Calu3 (cell line): Measurements from ENCODE around the gene PLAC1. TPM values are rescaled to one million over a fixed set of nuclear protein-coding genes. Genes with fewer than 3 reads are reported as not detected.
A peak's percentile ranks its signal among the peaks of the same experiment; 100 is the strongest.

Experiments
- BruUV-seq: library from RNA; stranded (reverse); fragments of 400-500 nt; replicated peaks from 2 replicates; lab custom pipeline; 2021; lab: Mats Ljungman, UMichigan
- CTCF ChIA-PET: fragments of 300-600 bp; sonication (Branson Sonifier 250); formaldehyde crosslinking; loops from one replicate; lab custom pipeline; 2022; ENCODE audit warnings: antibody characterized with exemption; lab: Charles Lee
- DNase-seq: peaks from one replicate; pipeline ENCODE4 v3.0.0; 2022
- H3K27ac Mint-ChIP-seq: one replicate; pipeline ENCODE4 v1.8.0; 2022; ENCODE audit warnings: mixed read lengths; ENCODE audit not compliant: unreplicated experiment
- H3K27me3 Mint-ChIP-seq: one replicate; pipeline ENCODE4 v1.8.0; 2022; ENCODE audit warnings: mixed read lengths; ENCODE audit not compliant: unreplicated experiment
- H3K36me3 Mint-ChIP-seq: one replicate; pipeline ENCODE4 v1.8.0; 2022; ENCODE audit warnings: mild to moderate bottlenecking, moderate library complexity, mixed read lengths; ENCODE audit not compliant: insufficient read depth, unreplicated experiment
- H3K4me1 Mint-ChIP-seq: one replicate; pipeline ENCODE4 v1.8.0; 2022; ENCODE audit warnings: mild to moderate bottlenecking, low read depth, mixed read lengths; ENCODE audit not compliant: unreplicated experiment
- H3K4me3 Mint-ChIP-seq: one replicate; pipeline ENCODE4 v1.8.0; 2022; ENCODE audit warnings: mild to moderate bottlenecking, low read depth, moderate library complexity, mixed read lengths; ENCODE audit not compliant: unreplicated experiment
- H3K9me3 Mint-ChIP-seq: one replicate; pipeline ENCODE4 v1.8.0; 2022; ENCODE audit warnings: low read depth, mixed read lengths; ENCODE audit not compliant: unreplicated experiment
- CTCF ChIP-seq: fragments of 200-600 bp; IDR thresholded peaks from one replicate; pipeline ENCODE4 v1.8.0; 2022; ENCODE audit warnings: antibody characterized with exemption; ENCODE audit not compliant: unreplicated experiment
- intact Hi-C: fragments of 100-400 bp; cut with micrococcal nuclease; formaldehyde crosslinking; loops from one replicate; pipeline ENCODE4 v1.10.0; 2022; ENCODE audit not compliant: unreplicated experiment
- total RNA-seq: library from RNA; stranded (reverse); gene quantifications from 2 replicates; pipeline ENCODE4 v1.2.3, GENCODE V29; 2022

The PLAC1 gene
- total RNA-seq, 1 experiment from 2014 or later, result not detected

- CTCF ChIA-PET, result no interaction called here
- no peak for TF ChIP-seq CTCF
- H3K27me3 Mint-ChIP-seq, result no peaks in the 10 kb centered on the region
- no peak for DNase-seq
- intact Hi-C loops, result no loop called here
- peaks cover 19% of the 10 kb centered on the region for H3K4me1 Mint-ChIP-seq
- H3K4me3 Mint-ChIP-seq, result no peak overlapping the region
- BruUV-seq, result no TSS peak
- H3K9me3 Mint-ChIP-seq, result no peaks in the 10 kb centered on the region
- no peak overlapping the region for H3K27ac Mint-ChIP-seq
- H3K36me3 Mint-ChIP-seq, result peaks cover 34% of the 10 kb centered on the region
Measured at GRCh38 chrX:134547047-134547679, 111.1 kb downstream of the PLAC1 start.

GRCh38 chrX:134546187-134546586 is 112.1 kb downstream of the PLAC1 start:
- no peak overlapping the region for H3K27ac Mint-ChIP-seq
- peaks cover 34% of the 10 kb centered on the region for H3K36me3 Mint-ChIP-seq
- peaks cover 12% of the 10 kb centered on the region for H3K4me1 Mint-ChIP-seq
- H3K4me3 Mint-ChIP-seq, result no peak overlapping the region
- H3K9me3 Mint-ChIP-seq, result no peaks in the 10 kb centered on the region
- no peak for DNase-seq
- intact Hi-C loops, result no loop called here
- H3K27me3 Mint-ChIP-seq, result no peaks in the 10 kb centered on the region
- TF ChIP-seq CTCF, result no peak
- CTCF ChIA-PET, result no interaction called here
- BruUV-seq, result no TSS peak

GRCh38 chrX:134545510-134545909 is 112.8 kb downstream of the PLAC1 start:
- intact Hi-C loops, result no loop called here
- Mint-ChIP-seq H3K36me3 (peaks cover 32% of the 10 kb centered on the region), H3K4me3 (no peak overlapping the region), H3K27ac (no peak overlapping the region), H3K27me3 (no peaks in the 10 kb centered on the region), H3K9me3 (no peaks in the 10 kb centered on the region), H3K4me1 (peaks cover 9% of the 10 kb centered on the region)
- DNase-seq, result no peak
- no TSS peak for BruUV-seq
- CTCF ChIA-PET, result interaction anchor here (1.2 kb wide), 1 partner anchor 112 kb away, joined by 3 read pairs; the partner anchor contains the start of gene PLAC1
- TF ChIP-seq CTCF, result no peak

- H3K4me3 Mint-ChIP-seq, result peak overlapping the region; percentile 70
- peak overlapping the region; percentile 36 for H3K27ac Mint-ChIP-seq
- peaks cover 24% of the 10 kb centered on the region for H3K36me3 Mint-ChIP-seq
- intact Hi-C loops, result no loop called here
- no TSS peak for BruUV-seq
- peaks cover under 1% of the 10 kb centered on the region for H3K4me1 Mint-ChIP-seq
- DNase-seq, result peak; percentile 50
- TF ChIP-seq CTCF, result no peak
- H3K9me3 Mint-ChIP-seq, result no peaks in the 10 kb centered on the region
- CTCF ChIA-PET, result interaction anchor here (0.6 to 1.2 kb wide), 2 partner anchors 113 to 210 kb away, joined by 3 to 5 read pairs; partner anchors contain the start of gene PLAC1
- H3K27me3 Mint-ChIP-seq, result no peaks in the 10 kb centered on the region
Measured at GRCh38 chrX:134544513-134545151, 113.6 kb downstream of the PLAC1 start.
